Smooth muscle cell (in vitro differentiated cells): Measurements from ENCODE around the gene DDX5. TPM values are rescaled to one million over a fixed set of nuclear protein-coding genes. Genes with fewer than 3 reads are reported as not detected.

Source experiments
- DNase-seq: peaks from one replicate; lab custom pipeline; 2025; ENCODE audit not compliant: unreplicated experiment; lab: John Stamatoyannopoulos, UW
- H2AFZ ChIP-seq: fragments of 200-600 bp; sonication (generic); 2 replicates; pipeline ENCODE4 v1.6.0; 2016; ENCODE audit warnings: antibody characterized with exemption, low read depth, mild to moderate bottlenecking
- H3F3A ChIP-seq: fragments of 200-600 bp; sonication (generic); 2 replicates; pipeline ENCODE4 v1.6.0; 2017; ENCODE audit warnings: antibody characterized with exemption, low read depth
- H3K27ac ChIP-seq: fragments of 200-600 bp; sonication (generic); 2 replicates; pipeline ENCODE4 v1.5.1; 2016; ENCODE audit warnings: low read depth, mild to moderate bottlenecking
- H3K27me3 ChIP-seq: fragments of 200-600 bp; sonication (generic); 2 replicates; pipeline ENCODE4 v1.6.1; 2016; ENCODE audit warnings: low read depth, mild to moderate bottlenecking
- H3K36me3 ChIP-seq: fragments of 200-600 bp; sonication (generic); 2 replicates; pipeline ENCODE4 v1.5.1; 2016; ENCODE audit warnings: low read depth
- H3K4me1 ChIP-seq: fragments of 200-600 bp; sonication (generic); 2 replicates; pipeline ENCODE4 v1.5.1; 2016; ENCODE audit warnings: low read depth
- H3K4me2 ChIP-seq: fragments of 200-600 bp; sonication (generic); 2 replicates; pipeline ENCODE4 v1.6.0; 2016; ENCODE audit warnings: mild to moderate bottlenecking
- H3K4me3 ChIP-seq: fragments of 200-600 bp; sonication (generic); 2 replicates; pipeline ENCODE4 v1.5.1; 2016; ENCODE audit warnings: mild to moderate bottlenecking
- H3K79me2 ChIP-seq: fragments of 200-600 bp; sonication (generic); 2 replicates; pipeline ENCODE4 v1.6.0; 2016; ENCODE audit warnings: low read depth, mild to moderate bottlenecking
- H3K9ac ChIP-seq: fragments of 200-600 bp; sonication (generic); 2 replicates; pipeline ENCODE4 v1.6.0; 2016; ENCODE audit warnings: low read depth
- H3K9me3 ChIP-seq: fragments of 200-600 bp; sonication (generic); replicated peaks from 2 replicates; pipeline ENCODE4 v1.5.1; 2016; ENCODE audit warnings: low read depth
- H4K20me1 ChIP-seq: fragments of 200-600 bp; sonication (generic); 2 replicates; pipeline ENCODE4 v1.6.0; 2016; ENCODE audit warnings: low read depth
- WGBS: methylation state at CpG from one replicate; pipeline ENCODE4 v1.1.7; 2016; ENCODE audit warnings: low lambda C conversion rate; 5-methylcytosine and 5-hydroxymethylcytosine counted together
- polyA plus RNA-seq: library from polyadenylated mRNA; unstranded; fragments of >200 nt; fragmentation: Nextera tagmentation; extraction: Ambion mirVana; gene quantifications from 2 replicates; pipeline ENCODE4 v1.2.1, GENCODE V29; 2016
- total RNA-seq: library from RNA; depleted of rRNA; stranded (reverse); fragments of >200 nt; gene quantifications from 2 replicates; pipeline ENCODE4 v1.2.3, GENCODE V29; 2014
- TF ChIP-seq, protein P1 (sequence below): fragments of 200-600 bp; sonication (generic); IDR thresholded peaks from 2 replicates; pipeline ENCODE4 v1.5.1; 2017; ENCODE audit warnings: borderline replicate concordance, mild to moderate bottlenecking, antibody characterized with exemption; ENCODE audit not compliant: insufficient read depth, poor library complexity, severe bottlenecking

Gene DDX5
- total and polyA plus RNA-seq, 2 experiments from 2014 or later = 446 to 679 TPM

DNA sequence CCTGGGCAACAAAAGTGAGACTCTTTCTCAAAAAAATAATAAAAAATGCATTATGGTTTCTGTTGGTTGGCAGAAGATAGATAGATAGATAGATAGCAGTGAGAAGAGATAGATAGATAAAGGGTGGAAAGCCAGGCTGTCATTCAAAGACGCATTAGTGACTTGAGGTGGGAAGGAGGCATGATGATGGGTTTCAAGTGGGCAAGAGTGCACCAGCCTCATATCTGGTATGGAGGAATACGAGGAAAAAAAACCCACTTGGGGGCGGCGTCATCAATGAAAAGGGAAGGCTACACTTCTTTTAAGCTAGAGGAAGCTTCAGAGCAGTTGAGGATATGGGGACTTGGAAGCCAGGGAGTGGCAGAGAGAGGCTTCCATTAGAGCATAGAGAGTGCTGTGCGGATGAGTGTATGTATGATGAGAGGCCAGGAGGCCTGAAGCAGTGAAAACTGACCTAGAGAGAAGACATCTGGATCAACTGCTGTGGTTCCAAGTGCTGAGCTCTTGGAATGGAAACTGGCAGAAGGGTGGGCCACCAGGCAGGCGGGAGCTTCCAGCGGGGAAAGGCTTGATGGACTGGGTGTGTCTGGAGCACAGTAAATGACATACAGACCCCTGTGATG, 32.5 kb upstream of the DDX5 start:
- no peaks in the 10 kb centered on the region for H3K9me3 ChIP-seq
- no peaks in the 10 kb centered on the region for H3K4me1 ChIP-seq
- peak overlapping the region; percentile 0 for H3K27ac ChIP-seq
- no peak overlapping the region for H3K4me2 ChIP-seq
- H3F3A ChIP-seq = peaks cover 17% of the 10 kb centered on the region
- H3K9ac ChIP-seq = no peak overlapping the region
- WGBS = 96% methylated on average over 7 of the region's 7 CpGs
- no peaks in the 10 kb centered on the region for H3K27me3 ChIP-seq
- no peak overlapping the region for H2AFZ ChIP-seq
- TF ChIP-seq, protein P1, sequence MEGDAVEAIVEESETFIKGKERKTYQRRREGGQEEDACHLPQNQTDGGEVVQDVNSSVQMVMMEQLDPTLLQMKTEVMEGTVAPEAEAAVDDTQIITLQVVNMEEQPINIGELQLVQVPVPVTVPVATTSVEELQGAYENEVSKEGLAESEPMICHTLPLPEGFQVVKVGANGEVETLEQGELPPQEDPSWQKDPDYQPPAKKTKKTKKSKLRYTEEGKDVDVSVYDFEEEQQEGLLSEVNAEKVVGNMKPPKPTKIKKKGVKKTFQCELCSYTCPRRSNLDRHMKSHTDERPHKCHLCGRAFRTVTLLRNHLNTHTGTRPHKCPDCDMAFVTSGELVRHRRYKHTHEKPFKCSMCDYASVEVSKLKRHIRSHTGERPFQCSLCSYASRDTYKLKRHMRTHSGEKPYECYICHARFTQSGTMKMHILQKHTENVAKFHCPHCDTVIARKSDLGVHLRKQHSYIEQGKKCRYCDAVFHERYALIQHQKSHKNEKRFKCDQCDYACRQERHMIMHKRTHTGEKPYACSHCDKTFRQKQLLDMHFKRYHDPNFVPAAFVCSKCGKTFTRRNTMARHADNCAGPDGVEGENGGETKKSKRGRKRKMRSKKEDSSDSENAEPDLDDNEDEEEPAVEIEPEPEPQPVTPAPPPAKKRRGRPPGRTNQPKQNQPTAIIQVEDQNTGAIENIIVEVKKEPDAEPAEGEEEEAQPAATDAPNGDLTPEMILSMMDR = no peak
- peaks cover 6% of the 10 kb centered on the region for H4K20me1 ChIP-seq
- DNase-seq = no peak
- H3K36me3 ChIP-seq = peaks cover 3% of the 10 kb centered on the region
- no peaks in the 10 kb centered on the region for H3K79me2 ChIP-seq
- H3K4me3 ChIP-seq = no peak overlapping the region

DNA sequence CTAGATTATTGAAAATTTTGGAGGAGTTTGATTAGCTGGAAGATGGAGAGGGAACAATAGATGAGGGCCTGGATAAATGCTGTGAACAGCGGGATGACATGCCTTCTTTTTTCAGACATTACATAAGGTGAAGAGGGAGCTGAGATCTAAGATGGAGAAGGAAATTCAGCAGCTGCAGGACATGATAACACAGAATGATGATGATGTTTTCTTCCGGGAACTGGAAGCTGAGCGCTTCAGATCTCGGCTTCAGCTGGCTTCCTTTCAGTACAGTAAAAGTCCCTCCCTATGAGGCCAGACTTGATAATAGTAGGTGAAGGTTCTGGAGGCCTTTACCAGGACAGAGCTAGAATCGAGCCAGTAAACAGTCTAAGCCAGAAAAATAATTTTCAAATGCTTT, 31.4 kb upstream of the DDX5 start:
- Histone ChIP-seq H3K36me3 (peaks cover 3% of the 10 kb centered on the region), H3F3A (peaks cover 17% of the 10 kb centered on the region), H3K9me3 (no peaks in the 10 kb centered on the region), H3K27me3 (no peaks in the 10 kb centered on the region), H3K4me3 (no peak overlapping the region), H2AFZ (no peak overlapping the region), H3K79me2 (no peaks in the 10 kb centered on the region), H3K4me2 (no peak overlapping the region), H3K9ac (no peak overlapping the region), H3K4me1 (no peaks in the 10 kb centered on the region), H3K27ac (no peak overlapping the region), H4K20me1 (peaks cover 9% of the 10 kb centered on the region)
- 93% methylated on average over 5 of the region's 5 CpGs for WGBS
- TF ChIP-seq, protein P1 = no peak
- DNase-seq = no peak

DNA sequence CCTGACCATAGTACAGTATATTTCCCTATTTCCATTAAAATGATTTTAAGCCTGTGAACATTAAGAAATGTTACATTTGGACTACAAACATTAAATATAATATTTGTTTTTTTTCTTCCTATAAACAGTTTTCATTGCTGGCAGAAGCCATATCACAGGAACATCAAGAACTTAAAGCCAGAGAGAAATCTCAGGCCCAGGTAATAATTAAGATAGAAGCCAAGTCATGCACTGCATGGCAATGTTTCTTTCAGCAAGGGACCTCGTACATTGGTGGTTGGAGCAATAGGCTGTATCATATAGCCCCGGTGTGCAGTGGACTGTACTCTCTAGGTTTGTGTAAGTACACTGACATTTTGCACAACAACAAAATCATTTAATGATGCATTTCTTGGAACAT, 30.8 kb upstream of the DDX5 start:
- DNase-seq = no peak
- Histone ChIP-seq H3K36me3 (peaks cover 3% of the 10 kb centered on the region), H4K20me1 (peaks cover 9% of the 10 kb centered on the region), H3K27ac (no peak overlapping the region), H3K4me3 (no peak overlapping the region), H3K9ac (no peak overlapping the region), H3K9me3 (no peaks in the 10 kb centered on the region), H3K79me2 (no peaks in the 10 kb centered on the region), H3K4me2 (no peak overlapping the region), H3K4me1 (no peaks in the 10 kb centered on the region), H3F3A (peaks cover 23% of the 10 kb centered on the region), H3K27me3 (no peaks in the 10 kb centered on the region), H2AFZ (no peak overlapping the region)
- WGBS = 96% methylated on average over 2 of the region's 2 CpGs
- TF ChIP-seq, protein P1 = no peak

DNA sequence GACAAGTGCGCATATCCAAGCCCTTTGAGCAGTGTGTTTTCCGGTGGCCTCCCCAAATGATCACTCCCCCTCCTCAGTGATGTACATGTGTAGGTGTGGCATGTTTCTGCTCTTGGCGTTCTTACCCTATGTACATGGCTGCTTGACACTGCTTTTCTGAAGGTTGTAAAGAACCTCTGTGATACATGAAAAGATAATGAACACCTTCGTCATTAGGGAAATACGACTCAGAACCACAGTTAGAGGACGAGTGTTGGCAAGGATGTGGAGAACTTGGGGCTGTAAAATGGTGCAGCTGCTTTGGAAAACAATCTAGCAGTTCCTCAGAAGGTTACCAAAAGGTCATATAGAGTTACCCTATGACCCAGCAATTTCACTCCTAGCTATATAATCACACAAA, 29.3 kb upstream of the DDX5 start:
- Histone ChIP-seq H3K4me3 (no peak overlapping the region), H3K79me2 (no peaks in the 10 kb centered on the region), H3K36me3 (peaks cover 3% of the 10 kb centered on the region), H3K27me3 (no peaks in the 10 kb centered on the region), H4K20me1 (peaks cover 8% of the 10 kb centered on the region), H3K9ac (no peak overlapping the region), H3K27ac (no peak overlapping the region), H3K4me2 (no peak overlapping the region), H3K4me1 (no peaks in the 10 kb centered on the region), H3K9me3 (no peaks in the 10 kb centered on the region), H2AFZ (no peak overlapping the region), H3F3A (peaks cover 33% of the 10 kb centered on the region)
- DNase-seq = no peak
- TF ChIP-seq, protein P1 = no peak
- 92% methylated on average over 6 of the region's 6 CpGs for WGBS
